ENCODE results near the gene IMPA2.
"Not testable (repeated sequence)": the region's sequence is repeated elsewhere in the genome, so short reads cannot be mapped to it uniquely, and the experiment has no call there.

Gene IMPA2

GRCh38 chr18:12074736-12075135 lies 93.4 kb downstream of the IMPA2 start:
- no peak overlapping the region for H2AFZ ChIP-seq (ENCODE audit: low read depth, low read length)
- TF ChIP-seq EZH2phosphoT487 (IDR thresholded peaks at IDR 0.05; ENCODE audit: low read depth) (no peak), CTCF (IDR thresholded peaks at IDR 0.05; ENCODE audit: low read depth, low read length) (no peak)
- H3K9ac ChIP-seq (ENCODE audit: low read length) = no peak overlapping the region
- H3K27me3 ChIP-seq (ENCODE audit: low read depth, low read length) = no peaks in the 10 kb centered on the region
- H3K36me3 ChIP-seq (replicated peaks; ENCODE audit: low read depth, low read length) = no peaks in the 10 kb centered on the region
- H4K20me1 ChIP-seq (ENCODE audit: insufficient read depth, low read length) = no peaks in the 10 kb centered on the region
- no peak overlapping the region for H3K4me2 ChIP-seq (ENCODE audit: low read length)
- H3K27ac ChIP-seq (ENCODE audit: low read length) = no peak overlapping the region
- H3K4me3 ChIP-seq (ENCODE audit: low read length) = no peak overlapping the region
- no peaks in the 10 kb centered on the region for H3K4me1 ChIP-seq (ENCODE audit: low read length)
- H3K9me3 ChIP-seq (ENCODE audit: insufficient read depth, low read length) = no peaks in the 10 kb centered on the region
- H3K79me2 ChIP-seq (ENCODE audit: low read length) = no peaks in the 10 kb centered on the region

GRCh38 chr18:12076424-12077140 lies 95.3 kb downstream of the IMPA2 start:
- Histone ChIP-seq H3K4me1 (ENCODE audit: low read length) (no peaks in the 10 kb centered on the region), H3K9me3 (ENCODE audit: insufficient read depth, low read length) (no peaks in the 10 kb centered on the region), H3K27me3 (ENCODE audit: low read depth, low read length) (no peaks in the 10 kb centered on the region), H3K79me2 (ENCODE audit: low read length) (no peaks in the 10 kb centered on the region), H3K36me3 (replicated peaks; ENCODE audit: low read depth, low read length) (no peaks in the 10 kb centered on the region), H3K27ac (ENCODE audit: low read length) (no peak overlapping the region), H2AFZ (ENCODE audit: low read depth, low read length) (no peak overlapping the region), H3K4me2 (ENCODE audit: low read length) (no peak overlapping the region), H3K4me3 (ENCODE audit: low read length) (no peak overlapping the region), H4K20me1 (ENCODE audit: insufficient read depth, low read length) (no peaks in the 10 kb centered on the region), H3K9ac (ENCODE audit: low read length) (no peak overlapping the region)
- TF ChIP-seq CTCF (IDR thresholded peaks at IDR 0.05; ENCODE audit: low read depth, low read length) = no peak
- TF ChIP-seq EZH2phosphoT487 (IDR thresholded peaks at IDR 0.05; ENCODE audit: low read depth) = no peak

DNA sequence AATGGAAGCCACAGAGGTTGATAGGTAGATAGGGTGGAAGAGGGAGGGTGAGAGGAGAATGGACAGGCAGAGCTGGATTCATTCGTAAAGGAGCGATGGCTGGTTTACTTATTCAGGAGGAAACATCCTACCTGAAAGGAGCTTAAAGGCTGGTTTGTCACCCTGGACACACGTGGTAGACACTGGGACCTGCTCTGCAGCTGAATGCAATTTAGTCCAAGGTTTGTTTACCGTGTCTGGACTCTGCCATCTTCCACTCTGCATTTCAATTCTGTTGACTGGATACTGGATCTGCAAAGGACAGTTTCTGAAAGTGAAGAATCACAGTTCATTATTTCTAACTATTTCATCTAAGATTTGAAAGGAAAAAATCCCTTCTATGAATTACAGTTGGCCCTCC lies 96.7 kb downstream of the IMPA2 start:
- not testable (repeated sequence) for H3K4me3 ChIP-seq (ENCODE audit: low read length); H3K9me3 ChIP-seq (ENCODE audit: insufficient read depth, low read length); H3K9ac ChIP-seq (ENCODE audit: low read length); H3K79me2 ChIP-seq (ENCODE audit: low read length); H4K20me1 ChIP-seq (ENCODE audit: insufficient read depth, low read length); H3K36me3 ChIP-seq (replicated peaks; ENCODE audit: low read depth, low read length); H2AFZ ChIP-seq (ENCODE audit: low read depth, low read length); H3K27ac ChIP-seq (ENCODE audit: low read length); H3K27me3 ChIP-seq (ENCODE audit: low read depth, low read length); H3K4me1 ChIP-seq (ENCODE audit: low read length); H3K4me2 ChIP-seq (ENCODE audit: low read length)

DNA sequence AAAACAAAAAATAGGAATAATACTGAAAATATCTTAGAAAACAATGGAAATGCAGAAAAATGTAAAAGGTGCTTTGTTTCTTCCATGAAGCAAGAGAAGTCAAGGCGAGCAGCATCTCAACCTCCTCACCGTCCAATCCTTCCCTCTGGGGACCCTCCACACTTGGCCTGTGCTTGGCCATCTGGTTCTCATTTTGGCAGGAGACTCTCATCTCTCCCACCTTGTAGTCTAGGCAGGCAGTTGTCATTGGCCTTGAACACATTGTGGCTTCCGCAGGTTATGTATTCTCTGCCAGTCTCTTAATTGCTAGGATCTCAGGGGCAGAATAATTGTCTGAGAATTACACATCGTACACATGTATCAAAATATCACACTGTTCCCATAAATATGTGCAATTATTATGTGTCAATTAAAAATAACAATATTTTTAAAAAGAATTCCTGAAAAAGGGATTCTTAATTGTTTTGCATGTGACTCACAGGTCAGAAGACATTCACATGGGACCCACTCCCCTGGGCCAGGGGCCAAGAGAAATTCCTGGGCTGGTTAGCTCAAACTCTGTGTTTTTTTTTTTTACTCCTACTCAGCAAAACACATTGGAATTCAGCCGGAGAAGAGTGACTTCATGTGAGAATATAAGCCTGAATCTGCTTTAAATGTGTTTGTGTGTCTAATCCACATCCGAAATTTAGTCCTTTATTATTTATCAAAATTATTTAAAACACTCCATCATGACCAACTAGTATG lies 98.4 kb downstream of the IMPA2 start:
- Histone ChIP-seq H3K27me3 (ENCODE audit: low read depth, low read length) (no peaks in the 10 kb centered on the region), H3K9me3 (ENCODE audit: insufficient read depth, low read length) (no peaks in the 10 kb centered on the region), H3K4me2 (ENCODE audit: low read length) (no peak overlapping the region), H3K79me2 (ENCODE audit: low read length) (no peaks in the 10 kb centered on the region), H4K20me1 (ENCODE audit: insufficient read depth, low read length) (no peaks in the 10 kb centered on the region), H3K27ac (ENCODE audit: low read length) (no peak overlapping the region), H3K9ac (ENCODE audit: low read length) (no peak overlapping the region), H3K4me1 (ENCODE audit: low read length) (no peaks in the 10 kb centered on the region), H3K36me3 (replicated peaks; ENCODE audit: low read depth, low read length) (no peaks in the 10 kb centered on the region), H2AFZ (ENCODE audit: low read depth, low read length) (no peak overlapping the region), H3K4me3 (ENCODE audit: low read length) (no peak overlapping the region)
- TF ChIP-seq EZH2phosphoT487 (IDR thresholded peaks at IDR 0.05; ENCODE audit: low read depth) (no peak), CTCF (IDR thresholded peaks at IDR 0.05; ENCODE audit: low read depth, low read length) (no peak)

Data from OCI-LY3 (cell line).